HEK293 (cell line): ENCODE data around the gene TNFAIP3.

Source experiments
- CTCF ChIA-PET: fragments of 350-600 bp; formaldehyde crosslinking; extraction: SDS; loops from one replicate; lab custom pipeline; 2021; ENCODE audit warnings: antibody characterized with exemption; lab: Yijun Ruan, JAX
- POLR2A ChIA-PET: fragments of 300-600 bp; formaldehyde crosslinking; extraction: SDS; loops from one replicate; lab custom pipeline; 2020; ENCODE audit warnings: antibody characterized with exemption, inconsistent platforms; lab: Yijun Ruan, JAX
- H3K27ac ChIP-seq: fragments of 200-500 bp; sonication (Bioruptor generic); 2 replicates; pipeline ENCODE4 v1.5.1; 2014; ENCODE audit warnings: low read depth, low read length, control low read depth, inconsistent platforms; ENCODE audit errors: extremely low read depth
- H3K36me3 ChIP-seq, 2 experiments: fragments of 200-500 bp in 1 of 2; sonication (Bioruptor generic) in 1 of 2; 1 replicate in 1 of 2; 2 replicates in 1 of 2; pipeline ENCODE4 v1.5.1; 2014 to 2017; ENCODE audit warnings: inconsistent platforms in 2 of 2, low read length in 2 of 2; ENCODE audit not compliant: control insufficient read depth in 2 of 2, insufficient read depth in 1 of 2
- H3K4me1 ChIP-seq: fragments of 200-500 bp; sonication (Bioruptor generic); 2 replicates; pipeline ENCODE4 v1.5.1; 2014; ENCODE audit warnings: mild to moderate bottlenecking, low read length, inconsistent platforms; ENCODE audit not compliant: control insufficient read depth, insufficient read depth
- H3K4me3 ChIP-seq: 2 replicates; pipeline ENCODE4 v1.5.1; 2011; ENCODE audit warnings: low read depth, mild to moderate bottlenecking, control low read depth, low read length, moderate library complexity
- H3K9me3 ChIP-seq: fragments of 200-500 bp; sonication (Bioruptor generic); 2 replicates; pipeline ENCODE4 v1.5.1; 2014; ENCODE audit warnings: low read depth, low read length, inconsistent platforms; ENCODE audit not compliant: control insufficient read depth, insufficient read depth
- EGR2 ChIP-seq: fragments of 450-650 bp; formaldehyde crosslinking; IDR thresholded peaks from 2 replicates; pipeline ENCODE4 v1.5.1; 2016; ENCODE audit warnings: low read depth, missing biosample characterization, missing genetic modification characterization
- GLI2 ChIP-seq: fragments of 450-650 bp; formaldehyde crosslinking; IDR thresholded peaks from 2 replicates; pipeline ENCODE4; 2017; ENCODE audit warnings: missing biosample characterization, missing genetic modification characterization, low read depth, borderline replicate concordance
- PRDM2 ChIP-seq: fragments of 450-650 bp; formaldehyde crosslinking; IDR thresholded peaks from 2 replicates; pipeline ENCODE4 v1.5.1; 2016; ENCODE audit warnings: missing biosample characterization, missing genetic modification characterization, borderline replicate concordance
- PRDM4 ChIP-seq: fragments of 450-650 bp; formaldehyde crosslinking; IDR thresholded peaks from 2 replicates; pipeline ENCODE4 v1.5.1; 2017; ENCODE audit warnings: missing biosample characterization, missing genetic modification characterization
- REST ChIP-seq: fragments of 450-650 bp; formaldehyde crosslinking; IDR thresholded peaks from 2 replicates; pipeline ENCODE4 v1.5.1; 2016; ENCODE audit warnings: missing biosample characterization, missing genetic modification characterization
- ZBTB20 ChIP-seq: fragments of 450-650 bp; formaldehyde crosslinking; IDR thresholded peaks from 2 replicates; pipeline ENCODE4 v1.5.1; 2016; ENCODE audit warnings: missing biosample characterization, missing genetic modification characterization
- ZFHX2 ChIP-seq: fragments of 450-650 bp; formaldehyde crosslinking; conservative IDR thresholded peaks from 2 replicates; pipeline ENCODE4 v1.5.1; 2016; ENCODE audit warnings: missing biosample characterization, missing genetic modification characterization
- ZNF157 ChIP-seq: fragments of 450-650 bp; formaldehyde crosslinking; IDR thresholded peaks from 2 replicates; pipeline ENCODE4 v1.5.1; 2016; ENCODE audit warnings: missing biosample characterization, missing genetic modification characterization
- ZNF174 ChIP-seq: fragments of 450-650 bp; formaldehyde crosslinking; IDR thresholded peaks from 2 replicates; pipeline ENCODE4 v1.5.0; 2017; ENCODE audit warnings: missing biosample characterization, mild to moderate bottlenecking, missing genetic modification characterization
- ZNF184 ChIP-seq: fragments of 450-650 bp; IDR thresholded peaks from 2 replicates; pipeline ENCODE4 v1.5.1; 2018; ENCODE audit warnings: missing biosample characterization, mild to moderate bottlenecking, missing genetic modification characterization
- ZNF23 ChIP-seq: fragments of 450-650 bp; formaldehyde crosslinking; IDR thresholded peaks from 2 replicates; pipeline ENCODE4 v1.5.1; 2016; ENCODE audit warnings: missing biosample characterization, missing genetic modification characterization, borderline replicate concordance
- ZNF311 ChIP-seq: fragments of 450-650 bp; formaldehyde crosslinking; IDR thresholded peaks from 2 replicates; pipeline ENCODE4 v1.5.1; 2017; ENCODE audit warnings: missing biosample characterization, missing genetic modification characterization, borderline replicate concordance
- ZNF350 ChIP-seq: fragments of 450-650 bp; formaldehyde crosslinking; IDR thresholded peaks from 2 replicates; pipeline ENCODE4 v1.5.0; 2017; ENCODE audit warnings: missing biosample characterization, mild to moderate bottlenecking, missing genetic modification characterization
- ZNF354C ChIP-seq: fragments of 450-650 bp; formaldehyde crosslinking; IDR thresholded peaks from 2 replicates; pipeline ENCODE4 v1.5.1; 2016; ENCODE audit warnings: missing biosample characterization, missing genetic modification characterization, low read depth, borderline replicate concordance
- ZNF37A ChIP-seq: fragments of 450-650 bp; IDR thresholded peaks from 2 replicates; pipeline ENCODE4 v1.5.1; 2018; ENCODE audit warnings: missing biosample characterization, missing genetic modification characterization
- ZNF768 ChIP-seq: fragments of 450-650 bp; formaldehyde crosslinking; IDR thresholded peaks from 2 replicates; pipeline ENCODE4 v1.5.1; 2018; ENCODE audit warnings: missing biosample characterization, mild to moderate bottlenecking, missing genetic modification characterization
- ZNF830 ChIP-seq: fragments of 450-650 bp; IDR thresholded peaks from 2 replicates; pipeline ENCODE4 v1.5.0; 2018; ENCODE audit warnings: missing biosample characterization, missing genetic modification characterization, low read depth, mild to moderate bottlenecking, moderate library complexity
- ZNF837 ChIP-seq: fragments of 450-650 bp; formaldehyde crosslinking; IDR thresholded peaks from 2 replicates; pipeline ENCODE4 v1.5.1; 2016; ENCODE audit warnings: missing biosample characterization, missing genetic modification characterization
- ZSCAN23 ChIP-seq: fragments of 450-650 bp; formaldehyde crosslinking; IDR thresholded peaks from 2 replicates; pipeline ENCODE4 v1.5.1; 2016; ENCODE audit warnings: missing biosample characterization, missing genetic modification characterization

TNFAIP3 gene

DNA sequence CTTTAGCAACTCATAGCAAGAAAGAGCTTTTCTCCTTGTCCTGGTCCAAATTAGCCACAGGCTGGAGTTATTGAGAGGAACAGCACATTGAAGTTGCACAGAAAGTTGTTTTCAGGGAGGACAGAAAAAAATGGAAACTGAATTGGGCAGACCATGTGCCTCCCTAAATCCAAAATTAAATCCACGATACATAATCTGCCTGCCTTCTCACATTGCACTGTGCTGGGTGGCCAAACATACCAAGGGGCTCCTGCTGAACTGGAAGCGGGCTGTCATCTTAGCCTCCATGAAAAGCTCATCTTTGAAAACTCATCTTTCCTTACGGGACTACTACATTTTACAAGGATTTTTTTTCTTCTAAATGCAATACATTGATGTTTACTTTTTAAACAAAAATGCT, 59.9 kb downstream of the TNFAIP3 start:
- ChIA-PET POLR2A (no interaction called here), CTCF (interaction anchor here (0.6 to 3.5 kb wide), 6 partner anchors 14 to 260 kb away, joined by 3 to 21 read pairs (median 4); no protein-coding TSS in a partner anchor)
- no peak overlapping the region for H3K4me3 ChIP-seq
- no peak for TF ChIP-seq ZNF350 (tag by site-specific recombination)
- TF ChIP-seq ZSCAN23 (tag by site-specific recombination): no peak
- TF ChIP-seq ZBTB20 (tag by site-specific recombination): no peak
- no peak for TF ChIP-seq REST (tag by site-specific recombination)
- no peak for TF ChIP-seq ZNF23 (tag by site-specific recombination)
- no peak for TF ChIP-seq ZNF837 (tag by site-specific recombination)
- no peak for TF ChIP-seq ZNF311 (tag by site-specific recombination)
- TF ChIP-seq ZNF768 (tag by site-specific recombination): no peak
- no peak for TF ChIP-seq ZNF157 (tag by site-specific recombination)
- TF ChIP-seq ZNF37A (tag by site-specific recombination): no peak
- H3K36me3 ChIP-seq: no peaks in the 10 kb centered on the region
- no peak overlapping the region for H3K27ac ChIP-seq
- H3K9me3 ChIP-seq: no peaks in the 10 kb centered on the region
- no peaks in the 10 kb centered on the region for H3K4me1 ChIP-seq

DNA sequence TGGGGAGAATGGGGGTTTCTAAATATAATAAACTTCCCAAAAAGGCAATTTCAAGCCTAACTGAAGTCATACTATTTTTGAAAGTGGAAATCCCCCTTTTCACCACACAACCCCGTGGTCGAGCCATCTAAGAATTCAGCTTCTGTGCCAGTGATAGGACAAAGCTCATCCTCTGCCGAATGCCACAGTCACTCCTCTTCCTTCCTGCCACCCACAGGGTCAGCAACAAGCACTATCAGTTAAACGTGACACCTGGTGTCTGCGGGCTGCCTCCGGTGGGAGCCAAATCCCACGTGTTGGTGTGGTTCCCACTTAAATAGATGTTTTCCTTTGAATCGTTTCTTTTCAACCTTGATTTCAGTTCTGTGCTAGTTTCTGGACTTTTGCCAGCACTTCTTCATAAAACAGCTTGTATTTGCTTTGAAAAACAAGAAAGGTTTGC, 60.7 kb downstream of the TNFAIP3 start:
- Histone ChIP-seq H3K9me3 (no peaks in the 10 kb centered on the region), H3K36me3 (no peaks in the 10 kb centered on the region), H3K27ac (no peak overlapping the region), H3K4me1 (no peaks in the 10 kb centered on the region), H3K4me3 (no peak overlapping the region)
- CTCF ChIA-PET: interaction anchor here (0.6 to 3.5 kb wide), 5 partner anchors 13 to 1054 kb away, joined by 3 to 21 read pairs (median 4); no protein-coding TSS in a partner anchor
- POLR2A ChIA-PET: no interaction called here
- peak; percentile 69 for TF ChIP-seq EGR2 (tag by site-specific recombination)
- TF ChIP-seq ZNF830 (tag by site-specific recombination): no peak
- no peak for TF ChIP-seq PRDM2 (tag by site-specific recombination)
- TF ChIP-seq ZNF354C (tag by site-specific recombination): no peak
- TF ChIP-seq ZNF174 (tag by site-specific recombination): no peak
- no peak for TF ChIP-seq ZNF184 (tag by site-specific recombination)
- no peak for TF ChIP-seq ZBTB20 (tag by site-specific recombination)
- no peak for TF ChIP-seq GLI2 (tag by site-specific recombination)
- TF ChIP-seq PRDM4 (tag by site-specific recombination): no peak
- peak; percentile 61 for TF ChIP-seq ZFHX2 (tag by site-specific recombination)
- TF ChIP-seq, all 188 proteins: peak for 2
